D721Med (cell line): ENCODE measurements around the gene KCNH3.

Source experiments
- DNase-seq: peaks from one replicate; pipeline ENCODE4 v3.0.0; 2011; ENCODE audit warnings: low spot score; ENCODE audit not compliant: insufficient read length
- FAIRE-seq: peaks from 2 replicates; lab custom pipeline; 2011; peaks lifted over from hg19 to GRCh38; lab: Jason Lieb, UNC
- CTCF ChIP-seq: IDR thresholded peaks from 2 replicates; pipeline ENCODE4 v1.5.1; 2012; ENCODE audit warnings: mild to moderate bottlenecking, control low read depth; ENCODE audit not compliant: insufficient read depth; ENCODE audit errors: missing control alignments

Gene KCNH3

GRCh38 chr12:49511410-49511809 lies 27.4 kb upstream of the KCNH3 start:
- no peak for FAIRE-seq
- no peak for DNase-seq
- no peak for TF ChIP-seq CTCF

GRCh38 chr12:49512546-49512945 lies 26.3 kb upstream of the KCNH3 start:
- DNase-seq (no peak), FAIRE-seq (no peak)
- no peak for TF ChIP-seq CTCF

GRCh38 chr12:49515266-49515665 lies 23.6 kb upstream of the KCNH3 start:
- no peak for TF ChIP-seq CTCF
- FAIRE-seq: no peak
- no peak for DNase-seq

- FAIRE-seq (no peak), DNase-seq (no peak)
- TF ChIP-seq CTCF: no peak
Measured at GRCh38 chr12:49518914-49519573, 19.8 kb upstream of the KCNH3 start.

- no peak for FAIRE-seq
Measured at GRCh38 chr12:49519574-49519936, 19.3 kb upstream of the KCNH3 start.

GRCh38 chr12:49521389-49521788 lies 17.4 kb upstream of the KCNH3 start:
- DNase-seq: no peak
- no peak for FAIRE-seq
- TF ChIP-seq CTCF: no peak

More at GRCh38 chr12:49519574-49519936, 19.3 kb upstream of the KCNH3 start:
- no peak for TF ChIP-seq CTCF
- no peak for DNase-seq

- DNase-seq: no peak
- no peak for TF ChIP-seq CTCF
- no peak for FAIRE-seq
Measured at GRCh38 chr12:49524660-49525324, 14.0 kb upstream of the KCNH3 start.
